WTC11 (cell line): ENCODE measurements around the gene FOXE1. TPM values are rescaled to one million over a fixed set of nuclear protein-coding genes. Genes with fewer than 3 reads are reported as not detected.

Experiments
- ATAC-seq: fragments of 200-7000 bp; cut with Tn5 transposase; 2 replicates; pipeline ENCODE4 v1.10.0; 2021; ENCODE audit warnings: mild to moderate bottlenecking, moderate library complexity
- CTCF ChIA-PET: fragments of 300-600 bp; sonication (Branson Sonifier 250); formaldehyde crosslinking; loops from one replicate; lab custom pipeline; 2021; ENCODE audit warnings: antibody characterized with exemption; lab: Charles Lee
- POLR2A ChIA-PET: fragments of 350-600 bp; sonication (Branson Sonifier 250); formaldehyde crosslinking; loops from one replicate; lab custom pipeline; 2021; ENCODE audit warnings: antibody characterized with exemption; lab: Charles Lee
- DNase-seq: peaks from one replicate; pipeline ENCODE4 v3.0.0; 2021; ENCODE audit warnings: low spot score
- H3K27ac Mint-ChIP-seq: 2 replicates; pipeline ENCODE4 v1.8.0; 2021; ENCODE audit warnings: mixed read lengths
- H3K27me3 Mint-ChIP-seq: 2 replicates; pipeline ENCODE4 v1.8.0; 2021; ENCODE audit warnings: low read depth, mild to moderate bottlenecking, moderate library complexity, mixed read lengths
- H3K36me3 Mint-ChIP-seq: 2 replicates; pipeline ENCODE4 v1.8.0; 2021; ENCODE audit warnings: mixed read lengths
- H3K4me1 Mint-ChIP-seq: 2 replicates; pipeline ENCODE4 v1.8.0; 2022; ENCODE audit warnings: mixed read lengths
- H3K4me3 Mint-ChIP-seq: 2 replicates; pipeline ENCODE4 v1.8.0; 2021; ENCODE audit warnings: mild to moderate bottlenecking, moderate library complexity, mixed read lengths
- H3K9me3 Mint-ChIP-seq: 2 replicates; pipeline ENCODE4 v1.8.0; 2021; ENCODE audit warnings: mixed read lengths
- CBFB ChIP-seq: sonication (generic); formaldehyde crosslinking; IDR thresholded peaks from 2 replicates; pipeline ENCODE4 v1.8.1; 2022; ENCODE audit warnings: mild to moderate bottlenecking, low read depth, missing genetic modification reagents
- EMX1 ChIP-seq: fragments of 250-450 bp; sonication (Bioruptor Pico); IDR thresholded peaks from 2 replicates; pipeline ENCODE4 v1.8.0; 2021; ENCODE audit warnings: mild to moderate bottlenecking
- FOXJ3 ChIP-seq: sonication (generic); formaldehyde crosslinking; IDR thresholded peaks from 2 replicates; pipeline ENCODE4 v1.9.0; 2021; ENCODE audit warnings: missing genetic modification reagents, mild to moderate bottlenecking, borderline replicate concordance
- IRF1 ChIP-seq: sonication (generic); formaldehyde crosslinking; IDR thresholded peaks from 2 replicates; pipeline ENCODE4 v1.8.0; 2023; ENCODE audit warnings: missing genetic modification reagents
- JAZF1 ChIP-seq: fragments of 250-450 bp; sonication (Bioruptor Pico); IDR thresholded peaks from 2 replicates; pipeline ENCODE4 v1.9.0; 2021; ENCODE audit warnings: moderate library complexity, mild to moderate bottlenecking, inconsistent platforms
- OVOL2 ChIP-seq: fragments of 250-450 bp; sonication (Bioruptor Pico); IDR thresholded peaks from 2 replicates; pipeline ENCODE4 v1.9.0; 2021; ENCODE audit warnings: mild to moderate bottlenecking, borderline replicate concordance
- PRDM15 ChIP-seq: sonication (generic); formaldehyde crosslinking; IDR thresholded peaks from 2 replicates; pipeline ENCODE4 v1.8.0; 2022; ENCODE audit warnings: missing genetic modification reagents
- SMAD4 ChIP-seq: sonication (generic); formaldehyde crosslinking; IDR thresholded peaks from 2 replicates; pipeline ENCODE4 v1.8.0; 2022; ENCODE audit warnings: mild to moderate bottlenecking, missing genetic modification reagents
- TEAD1 ChIP-seq: sonication (generic); formaldehyde crosslinking; IDR thresholded peaks from 2 replicates; pipeline ENCODE4 v1.8.0; 2022; ENCODE audit warnings: mild to moderate bottlenecking, missing genetic modification reagents
- ZNF219 ChIP-seq: sonication (generic); formaldehyde crosslinking; IDR thresholded peaks from 2 replicates; pipeline ENCODE4 v1.8.0; 2023; ENCODE audit warnings: missing genetic modification reagents, mild to moderate bottlenecking, borderline replicate concordance
- ZNF317 ChIP-seq: sonication (generic); formaldehyde crosslinking; IDR thresholded peaks from 2 replicates; pipeline ENCODE4 v1.8.1; 2023; ENCODE audit warnings: low read depth, mild to moderate bottlenecking, moderate library complexity, missing genetic modification reagents, borderline replicate concordance
- ZNF532 ChIP-seq: fragments of 250-450 bp; sonication (Bioruptor Pico); IDR thresholded peaks from 2 replicates; pipeline ENCODE4 v1.9.0; 2021; ENCODE audit warnings: mild to moderate bottlenecking, borderline replicate concordance
- ZSCAN18 ChIP-seq: fragments of 250-450 bp; sonication (Bioruptor Pico); IDR thresholded peaks from 2 replicates; pipeline ENCODE4 v2.1.2; 2022; ENCODE audit warnings: mild to moderate bottlenecking, moderate library complexity
- total RNA-seq: library from RNA; stranded (reverse); gene quantifications from 3 replicates; pipeline ENCODE4 v1.2.3, GENCODE V29; 2021
- TF ChIP-seq, protein P1 (sequence below): fragments of 200-600 bp; IDR thresholded peaks from 2 replicates; pipeline ENCODE4 v1.8.0; 2022; ENCODE audit warnings: antibody characterized with exemption

FOXE1 gene
- total RNA-seq, 1 experiment from 2014 or later: 0.09 TPM

DNA sequence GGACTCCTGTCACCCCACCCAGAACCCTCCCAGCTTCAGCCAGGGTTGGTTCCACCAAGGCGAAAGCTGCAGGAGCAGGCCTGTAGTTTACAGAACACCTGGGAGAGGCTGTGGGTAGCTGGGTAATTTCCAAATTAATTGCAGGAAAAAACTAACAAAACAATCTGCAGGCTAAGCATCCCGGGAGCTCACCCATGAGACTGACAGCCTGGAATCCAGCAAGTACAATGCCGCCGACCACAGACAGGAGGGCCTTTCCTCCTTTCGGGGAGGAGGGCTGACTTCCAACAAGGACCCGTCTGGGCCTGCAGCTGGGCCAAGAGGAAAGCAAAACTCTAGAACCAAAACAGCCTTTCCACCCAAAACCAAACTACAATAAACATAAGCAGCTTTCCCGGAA, 10.3 kb downstream of the FOXE1 start:
- ATAC-seq (peak; percentile 50; the same call in 1 of the 2 replicates), DNase-seq (no peak)
- Mint-ChIP-seq H3K27me3 (peaks cover 83% of the 10 kb centered on the region), H3K27ac (no peak overlapping the region), H3K4me1 (peaks cover 8% of the 10 kb centered on the region), H3K9me3 (peaks cover 16% of the 10 kb centered on the region), H3K4me3 (no peak overlapping the region), H3K36me3 (peaks cover 9% of the 10 kb centered on the region; the same call in 1 of the 2 replicates)
- TF ChIP-seq SMAD4: no peak
- ChIA-PET CTCF (interaction anchor here (0.8 to 1.8 kb wide), 4 partner anchors 15 to 59 kb away, joined by 3 to 11 read pairs (median 4); partner anchors contain the start of gene TRMO), POLR2A (no interaction called here)

- TF ChIP-seq CBFB (CRISPR knock-in tag) (no peak), ZNF219 (no peak), JAZF1 (CRISPR knock-in tag) (no peak), OVOL2 (CRISPR knock-in tag) (no peak), ZNF532 (CRISPR knock-in tag) (no peak), EMX1 (CRISPR knock-in tag) (no peak), ZSCAN18 (CRISPR knock-in tag) (no peak), IRF1 (CRISPR knock-in tag) (no peak), ZNF317 (CRISPR knock-in tag) (no peak), FOXJ3 (CRISPR knock-in tag) (no peak), TEAD1 (CRISPR knock-in tag) (no peak), PRDM15 (CRISPR knock-in tag) (no peak)
- TF ChIP-seq, protein P1, sequence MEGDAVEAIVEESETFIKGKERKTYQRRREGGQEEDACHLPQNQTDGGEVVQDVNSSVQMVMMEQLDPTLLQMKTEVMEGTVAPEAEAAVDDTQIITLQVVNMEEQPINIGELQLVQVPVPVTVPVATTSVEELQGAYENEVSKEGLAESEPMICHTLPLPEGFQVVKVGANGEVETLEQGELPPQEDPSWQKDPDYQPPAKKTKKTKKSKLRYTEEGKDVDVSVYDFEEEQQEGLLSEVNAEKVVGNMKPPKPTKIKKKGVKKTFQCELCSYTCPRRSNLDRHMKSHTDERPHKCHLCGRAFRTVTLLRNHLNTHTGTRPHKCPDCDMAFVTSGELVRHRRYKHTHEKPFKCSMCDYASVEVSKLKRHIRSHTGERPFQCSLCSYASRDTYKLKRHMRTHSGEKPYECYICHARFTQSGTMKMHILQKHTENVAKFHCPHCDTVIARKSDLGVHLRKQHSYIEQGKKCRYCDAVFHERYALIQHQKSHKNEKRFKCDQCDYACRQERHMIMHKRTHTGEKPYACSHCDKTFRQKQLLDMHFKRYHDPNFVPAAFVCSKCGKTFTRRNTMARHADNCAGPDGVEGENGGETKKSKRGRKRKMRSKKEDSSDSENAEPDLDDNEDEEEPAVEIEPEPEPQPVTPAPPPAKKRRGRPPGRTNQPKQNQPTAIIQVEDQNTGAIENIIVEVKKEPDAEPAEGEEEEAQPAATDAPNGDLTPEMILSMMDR: no peak
- peaks cover 16% of the 10 kb centered on the region for H3K9me3 Mint-ChIP-seq
- H3K27me3 Mint-ChIP-seq: peaks cover 72% of the 10 kb centered on the region
- peaks cover 12% of the 10 kb centered on the region for H3K4me1 Mint-ChIP-seq
- ChIA-PET POLR2A (no interaction called here), CTCF (interaction anchor here (1.8 kb wide), 1 partner anchor 26 kb away, joined by 11 read pairs; no protein-coding TSS in a partner anchor)
- no peak for DNase-seq
- peaks cover 9% of the 10 kb centered on the region; the same call in 1 of the 2 replicates for H3K36me3 Mint-ChIP-seq
- H3K27ac Mint-ChIP-seq: no peak overlapping the region
- H3K4me3 Mint-ChIP-seq: no peak overlapping the region
- no peak for ATAC-seq
These were observed 11.4 kb downstream of the FOXE1 start for GRCh38 chr9:97864396-97864795.
